Left renal pelvis (tissue), 4 donors: ENCODE measurements around the gene DSCAML1. TPM values are rescaled to one million over a fixed set of nuclear protein-coding genes. Genes with fewer than 3 reads are reported as not detected.

Source experiments
- DNase-seq, 4 donors: peaks; one replicate each; pipeline ENCODE4 v3.0.0-alpha.2; 2013; ENCODE audit warnings: low read depth in 4 of 4, low spot score in 3 of 4
- polyA plus RNA-seq, 4 donors: library from polyadenylated mRNA; unstranded; fragments of 120-200 nt; gene quantifications; one replicate each; pipeline ENCODE4 v1.2.1, GENCODE V29; 2013; ENCODE audit not compliant: insufficient read length in 4 of 4

DSCAML1 gene, protein sequence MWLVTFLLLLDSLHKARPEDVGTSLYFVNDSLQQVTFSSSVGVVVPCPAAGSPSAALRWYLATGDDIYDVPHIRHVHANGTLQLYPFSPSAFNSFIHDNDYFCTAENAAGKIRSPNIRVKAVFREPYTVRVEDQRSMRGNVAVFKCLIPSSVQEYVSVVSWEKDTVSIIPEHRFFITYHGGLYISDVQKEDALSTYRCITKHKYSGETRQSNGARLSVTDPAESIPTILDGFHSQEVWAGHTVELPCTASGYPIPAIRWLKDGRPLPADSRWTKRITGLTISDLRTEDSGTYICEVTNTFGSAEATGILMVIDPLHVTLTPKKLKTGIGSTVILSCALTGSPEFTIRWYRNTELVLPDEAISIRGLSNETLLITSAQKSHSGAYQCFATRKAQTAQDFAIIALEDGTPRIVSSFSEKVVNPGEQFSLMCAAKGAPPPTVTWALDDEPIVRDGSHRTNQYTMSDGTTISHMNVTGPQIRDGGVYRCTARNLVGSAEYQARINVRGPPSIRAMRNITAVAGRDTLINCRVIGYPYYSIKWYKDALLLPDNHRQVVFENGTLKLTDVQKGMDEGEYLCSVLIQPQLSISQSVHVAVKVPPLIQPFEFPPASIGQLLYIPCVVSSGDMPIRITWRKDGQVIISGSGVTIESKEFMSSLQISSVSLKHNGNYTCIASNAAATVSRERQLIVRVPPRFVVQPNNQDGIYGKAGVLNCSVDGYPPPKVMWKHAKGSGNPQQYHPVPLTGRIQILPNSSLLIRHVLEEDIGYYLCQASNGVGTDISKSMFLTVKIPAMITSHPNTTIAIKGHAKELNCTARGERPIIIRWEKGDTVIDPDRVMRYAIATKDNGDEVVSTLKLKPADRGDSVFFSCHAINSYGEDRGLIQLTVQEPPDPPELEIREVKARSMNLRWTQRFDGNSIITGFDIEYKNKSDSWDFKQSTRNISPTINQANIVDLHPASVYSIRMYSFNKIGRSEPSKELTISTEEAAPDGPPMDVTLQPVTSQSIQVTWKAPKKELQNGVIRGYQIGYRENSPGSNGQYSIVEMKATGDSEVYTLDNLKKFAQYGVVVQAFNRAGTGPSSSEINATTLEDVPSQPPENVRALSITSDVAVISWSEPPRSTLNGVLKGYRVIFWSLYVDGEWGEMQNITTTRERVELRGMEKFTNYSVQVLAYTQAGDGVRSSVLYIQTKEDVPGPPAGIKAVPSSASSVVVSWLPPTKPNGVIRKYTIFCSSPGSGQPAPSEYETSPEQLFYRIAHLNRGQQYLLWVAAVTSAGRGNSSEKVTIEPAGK (N-terminal part only)
- polyA plus RNA-seq = 1 to 10 TPM in 3 of 4 donors, under 1 TPM in 1; 0.25 to 3.4 (median 1.9) TPM

DNA sequence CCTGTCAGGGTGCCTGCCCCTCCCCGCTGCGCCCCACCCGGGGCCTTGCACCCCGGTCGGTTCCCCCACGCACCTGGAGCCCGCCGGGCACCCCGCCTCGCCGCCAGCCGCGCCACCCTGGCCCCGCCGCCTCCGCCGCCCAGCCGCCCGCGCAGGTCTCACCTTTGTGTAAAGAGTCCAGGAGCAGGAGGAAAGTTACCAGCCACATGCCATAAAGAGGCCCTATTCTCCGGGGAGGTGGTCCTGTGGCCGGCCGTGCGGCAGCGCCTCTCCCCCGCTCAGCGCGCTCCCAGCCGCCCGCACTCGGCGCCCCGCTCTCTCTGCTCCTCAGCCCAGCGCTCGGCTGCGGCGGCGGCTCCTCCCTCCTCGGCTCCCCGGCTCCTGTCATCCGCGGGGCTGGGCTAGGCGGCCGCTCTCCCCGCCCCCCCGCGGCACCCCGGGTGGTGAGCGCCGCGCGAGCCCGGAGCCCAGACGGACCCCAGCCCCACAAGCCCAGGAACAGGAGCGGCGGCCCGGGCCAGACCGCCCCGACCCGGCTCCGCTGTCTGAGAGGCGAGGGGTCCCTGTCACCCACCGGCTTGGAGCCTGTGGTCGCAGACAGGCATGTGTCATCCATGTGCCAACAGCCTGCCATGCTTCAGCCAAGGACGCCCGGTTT is at the start of gene DSCAML1:
TSS of gene DSCAML1 (minus strand) at position 345 of the 658 bp plus-strand sequence. CDS start at position 208, 137 bp downstream.
- no peak for DNase-seq

DNA sequence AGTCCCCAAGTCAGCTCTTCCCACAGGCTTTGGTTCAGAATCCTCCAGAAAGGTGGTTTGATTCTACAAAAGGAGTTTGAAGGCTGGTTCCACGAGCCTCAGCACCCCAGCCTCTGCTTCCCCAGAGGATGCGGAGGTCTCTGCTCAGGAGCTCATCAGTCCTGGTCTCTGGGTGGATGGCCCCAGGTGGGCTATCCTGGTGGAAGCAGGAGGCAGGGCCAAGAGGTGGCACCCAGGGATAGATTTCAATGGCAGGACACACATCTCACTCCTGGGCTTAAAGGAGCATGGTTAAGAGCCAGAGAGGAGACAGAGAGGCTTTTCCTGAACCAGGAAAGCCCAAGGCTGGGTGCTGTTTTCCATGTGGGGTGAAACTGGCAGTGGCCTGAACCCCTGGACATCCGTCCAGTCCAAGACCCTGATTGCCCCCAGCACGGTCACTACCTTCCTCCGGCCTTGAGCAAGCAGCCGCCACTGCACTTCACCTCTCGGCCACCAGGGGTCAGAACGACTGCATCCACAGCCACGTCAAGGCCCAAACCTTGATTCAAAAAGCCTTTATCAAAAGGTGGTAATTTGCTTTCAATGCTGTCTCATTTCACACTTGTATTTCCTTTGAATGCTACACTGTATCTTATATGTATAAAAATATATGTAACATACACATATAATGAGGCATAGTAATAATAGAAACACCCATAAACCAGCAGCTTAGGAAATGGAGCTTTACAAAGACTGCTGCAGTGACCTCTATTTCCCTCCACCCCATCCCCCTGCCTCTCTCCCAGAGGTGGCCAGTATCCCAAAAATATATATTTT is 46.9 kb upstream of the DSCAML1 start:
- DNase-seq = no peak

DNA sequence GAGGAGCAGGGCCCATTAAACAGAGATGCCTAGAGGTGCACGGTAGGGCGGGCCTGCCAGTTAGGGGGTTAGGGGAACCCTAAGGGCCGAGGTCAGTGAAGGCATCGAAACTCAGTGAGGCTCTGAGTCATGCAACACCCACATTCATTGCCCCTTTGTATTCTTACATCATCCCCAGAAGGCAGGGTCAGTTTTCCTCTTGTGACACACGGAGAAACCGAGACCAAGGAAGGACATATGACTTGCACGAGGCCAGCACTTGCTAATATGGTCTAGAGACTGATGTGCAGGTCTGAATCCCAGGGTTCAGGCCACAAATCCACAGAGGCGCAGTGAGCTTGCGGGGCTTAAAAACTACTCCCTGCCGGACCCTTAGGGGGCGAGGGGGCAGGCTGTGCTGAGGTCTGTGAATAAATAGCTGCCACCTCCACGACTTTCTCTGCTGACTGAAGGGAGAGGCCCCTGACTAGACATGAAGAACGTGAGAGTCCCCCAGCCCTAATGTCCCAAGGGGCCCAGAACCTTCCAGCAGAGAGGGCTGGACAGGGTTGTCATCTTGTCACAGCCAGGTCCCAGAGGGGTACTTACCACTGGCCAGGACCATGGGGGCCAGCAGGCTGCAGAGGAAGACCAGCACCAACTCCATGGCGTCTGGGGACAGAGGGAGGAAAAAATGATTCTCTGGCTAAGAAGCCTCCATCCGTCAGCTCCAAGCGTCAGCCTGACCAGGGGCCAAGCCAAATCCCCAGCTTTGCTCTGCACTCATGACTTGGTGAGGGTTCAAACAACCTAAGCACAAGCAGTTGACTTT is 45.3 kb upstream of the DSCAML1 start:
- DNase-seq = no peak

DNA sequence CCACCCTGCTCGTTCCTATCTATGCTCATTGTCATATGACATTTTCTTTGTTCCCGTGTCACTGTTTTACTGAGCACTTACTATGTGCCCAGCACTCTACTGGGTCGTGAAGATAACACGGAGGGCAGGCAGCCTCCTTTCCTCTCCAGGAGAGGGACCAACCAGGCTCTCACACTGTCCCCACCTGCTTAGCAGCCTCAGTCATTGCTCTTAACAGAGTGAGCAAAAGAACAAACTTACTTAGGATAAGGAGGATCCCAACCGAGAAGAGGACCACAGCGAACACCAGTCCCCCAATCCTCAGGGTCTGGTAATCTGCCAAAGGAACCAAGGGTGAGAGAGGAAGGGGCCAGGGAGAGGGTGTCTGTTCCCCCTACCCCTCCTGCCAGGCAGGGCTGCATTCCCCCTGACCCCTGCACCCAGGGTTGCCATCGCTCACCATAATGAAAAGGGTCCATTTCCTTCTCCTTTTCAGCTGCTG is 44.6 kb upstream of the DSCAML1 start:
- no peak for DNase-seq

DNA sequence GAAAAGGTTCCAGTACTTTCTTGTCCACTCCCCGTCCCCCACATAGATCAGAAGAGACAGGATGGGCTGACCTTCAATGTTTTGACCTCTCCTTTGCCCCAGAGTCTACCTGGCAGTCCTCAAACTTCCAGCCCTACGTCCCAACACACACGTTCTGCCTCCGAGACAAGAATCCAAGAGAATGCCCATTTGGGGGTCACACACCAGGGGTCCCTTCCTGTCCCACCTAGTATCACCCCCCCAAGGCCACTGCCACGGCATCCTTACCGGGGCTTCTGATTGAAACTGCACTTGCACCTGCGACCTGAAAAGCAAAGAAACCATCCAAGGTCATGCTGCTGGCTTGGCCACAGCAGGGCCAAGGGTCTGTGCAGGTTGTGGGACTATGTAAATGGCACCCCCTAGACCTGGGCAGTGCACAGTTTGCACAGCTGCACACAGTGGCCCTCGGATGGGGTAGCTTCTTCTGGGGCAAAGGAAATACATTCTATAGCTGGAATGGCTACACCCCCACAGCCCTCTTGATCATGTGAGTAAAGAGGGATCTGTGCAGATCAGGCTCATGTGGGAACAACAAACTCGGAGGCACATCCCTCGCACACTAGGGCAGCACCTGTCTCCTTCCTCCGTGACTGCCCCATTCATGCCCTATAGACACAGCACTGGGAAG is 44.0 kb upstream of the DSCAML1 start:
- no peak for DNase-seq

DNA sequence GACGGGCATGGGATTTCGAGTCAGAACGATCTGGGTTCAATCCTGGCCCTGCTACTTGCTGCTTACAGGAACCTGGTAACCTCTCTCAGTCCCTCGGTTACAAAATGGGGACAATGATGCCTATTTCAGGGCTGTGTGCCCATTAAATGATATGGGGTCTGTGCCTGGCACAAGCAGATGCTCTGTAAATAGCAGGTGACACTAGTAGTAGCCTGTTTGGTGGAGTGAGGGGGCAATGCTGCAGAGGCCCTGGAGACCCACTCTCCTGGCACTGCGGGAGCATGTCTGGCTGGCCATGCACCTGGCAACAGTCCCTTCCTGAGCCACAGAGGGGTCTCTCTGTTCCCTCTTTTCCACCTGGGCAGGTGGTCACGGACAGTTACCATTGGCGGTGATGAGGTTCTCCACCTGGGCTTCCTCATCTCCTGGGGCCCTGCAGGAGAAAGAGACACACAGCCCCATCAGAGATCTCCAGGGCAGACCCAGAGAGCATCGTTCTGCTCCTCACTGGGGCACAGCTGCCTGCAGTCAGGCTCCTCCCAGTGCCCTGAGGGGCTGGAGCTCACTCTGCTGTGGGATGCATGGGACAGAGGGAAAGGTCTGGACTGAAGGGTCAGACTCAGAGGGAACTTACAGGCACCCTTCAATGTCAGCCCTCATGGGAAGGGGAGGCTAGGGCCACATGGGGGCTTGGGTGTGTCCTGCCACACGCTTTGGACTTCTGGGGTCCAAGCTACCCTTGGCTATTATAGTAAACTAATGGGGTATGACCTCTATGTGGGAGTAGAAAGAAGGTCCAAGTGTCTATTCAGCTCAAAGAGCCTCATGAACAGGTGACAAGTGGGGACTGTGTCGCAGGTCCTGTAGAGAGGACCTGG is 43.2 kb upstream of the DSCAML1 start:
- DNase-seq = no peak

DNA sequence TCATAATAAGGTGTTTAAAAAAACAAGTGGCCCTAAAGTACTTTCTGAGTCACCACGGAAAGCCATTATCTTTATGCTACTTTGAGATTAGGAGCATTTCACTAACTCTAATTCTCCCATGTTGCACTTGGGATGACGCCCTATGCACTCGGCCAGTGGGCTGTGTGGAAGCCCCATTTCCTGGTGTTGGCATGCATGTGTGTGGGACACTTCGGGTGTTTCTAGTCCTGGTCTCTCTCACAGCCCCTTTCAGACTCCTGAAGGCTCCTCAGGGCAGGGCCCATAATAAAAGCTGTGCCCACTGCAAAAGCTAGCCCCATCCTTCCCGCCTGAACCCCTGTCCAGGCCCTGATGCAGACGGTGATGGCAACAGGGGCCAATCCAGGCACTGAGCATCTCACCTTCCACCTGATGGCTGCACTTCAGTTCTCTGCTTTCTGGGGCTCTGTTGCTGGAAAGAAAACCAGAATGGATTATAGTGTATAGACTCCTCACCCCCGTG is 42.4 kb upstream of the DSCAML1 start:
- DNase-seq = no peak

DNA sequence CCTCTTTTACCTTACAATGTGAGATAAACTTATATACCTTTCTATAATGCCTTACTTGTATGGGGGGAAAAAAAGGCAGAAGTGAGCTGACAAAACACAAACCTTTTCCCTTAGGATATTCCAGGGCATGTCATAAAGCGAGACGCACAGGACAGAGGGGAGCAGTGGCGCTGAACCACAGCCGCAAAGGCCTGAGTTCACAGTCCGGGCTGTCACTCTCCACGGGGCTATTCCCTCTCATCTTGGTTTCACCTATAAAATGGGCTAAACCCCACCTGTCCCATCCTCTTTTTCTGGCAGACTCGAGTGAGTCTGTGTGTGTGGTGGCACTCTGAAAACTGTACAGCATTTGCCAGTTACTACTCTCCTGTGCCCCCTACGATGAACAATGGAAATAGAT is 41.9 kb upstream of the DSCAML1 start:
- no peak for DNase-seq

DNA sequence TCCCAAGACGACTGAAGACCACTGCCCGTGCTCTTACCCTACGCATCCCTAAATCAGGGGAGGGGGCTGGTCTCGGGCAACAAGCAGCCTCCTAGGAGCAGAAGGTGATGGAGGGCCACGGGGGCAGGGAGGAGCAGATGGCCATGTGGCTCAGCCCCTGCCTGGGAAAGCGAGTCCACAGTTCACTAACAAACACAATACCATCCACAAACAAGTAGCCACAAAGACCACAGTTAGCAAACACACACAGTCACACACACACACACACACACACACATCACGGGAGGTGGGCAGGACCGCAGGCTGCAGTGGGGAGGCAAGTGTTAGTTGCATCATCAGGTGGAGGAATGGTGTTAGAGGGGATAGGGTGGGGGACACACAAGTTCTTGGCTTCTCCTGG is 40.8 kb upstream of the DSCAML1 start:
- no peak for DNase-seq

DNA sequence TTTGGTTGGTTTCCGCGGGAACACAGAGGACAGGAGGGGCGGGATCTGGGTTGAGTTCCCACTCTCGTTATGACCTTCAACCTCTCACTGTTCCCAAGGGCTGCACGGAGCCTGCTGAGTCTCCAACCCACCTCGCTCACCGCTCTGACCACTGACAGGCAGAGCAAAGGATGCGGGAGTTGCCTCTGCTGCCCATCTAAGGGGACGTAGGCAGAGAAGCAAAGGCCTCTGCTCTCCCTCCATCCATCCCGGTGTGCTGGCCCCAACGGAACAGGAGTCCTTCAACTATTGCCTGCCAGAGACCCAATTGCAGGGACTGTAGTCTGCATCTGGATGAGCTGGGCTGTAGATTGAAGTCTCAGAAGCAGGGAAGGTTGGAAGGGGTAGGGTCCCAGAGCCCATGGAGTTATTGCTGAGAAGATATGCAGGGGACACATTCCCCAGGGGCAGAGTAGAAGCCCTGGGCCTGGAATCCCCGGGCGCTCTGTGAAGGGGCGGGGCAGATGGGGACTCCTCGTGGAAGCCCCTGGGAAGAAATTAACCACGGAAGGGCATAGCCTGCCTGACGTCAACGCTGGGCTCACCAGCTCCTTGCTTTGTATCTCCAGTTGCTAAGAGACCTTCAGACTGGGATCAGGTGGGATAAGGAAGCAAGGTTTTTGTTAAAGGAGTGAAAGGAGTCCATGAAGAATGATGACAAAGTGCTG is 40.2 kb upstream of the DSCAML1 start:
- DNase-seq = no peak

DNA sequence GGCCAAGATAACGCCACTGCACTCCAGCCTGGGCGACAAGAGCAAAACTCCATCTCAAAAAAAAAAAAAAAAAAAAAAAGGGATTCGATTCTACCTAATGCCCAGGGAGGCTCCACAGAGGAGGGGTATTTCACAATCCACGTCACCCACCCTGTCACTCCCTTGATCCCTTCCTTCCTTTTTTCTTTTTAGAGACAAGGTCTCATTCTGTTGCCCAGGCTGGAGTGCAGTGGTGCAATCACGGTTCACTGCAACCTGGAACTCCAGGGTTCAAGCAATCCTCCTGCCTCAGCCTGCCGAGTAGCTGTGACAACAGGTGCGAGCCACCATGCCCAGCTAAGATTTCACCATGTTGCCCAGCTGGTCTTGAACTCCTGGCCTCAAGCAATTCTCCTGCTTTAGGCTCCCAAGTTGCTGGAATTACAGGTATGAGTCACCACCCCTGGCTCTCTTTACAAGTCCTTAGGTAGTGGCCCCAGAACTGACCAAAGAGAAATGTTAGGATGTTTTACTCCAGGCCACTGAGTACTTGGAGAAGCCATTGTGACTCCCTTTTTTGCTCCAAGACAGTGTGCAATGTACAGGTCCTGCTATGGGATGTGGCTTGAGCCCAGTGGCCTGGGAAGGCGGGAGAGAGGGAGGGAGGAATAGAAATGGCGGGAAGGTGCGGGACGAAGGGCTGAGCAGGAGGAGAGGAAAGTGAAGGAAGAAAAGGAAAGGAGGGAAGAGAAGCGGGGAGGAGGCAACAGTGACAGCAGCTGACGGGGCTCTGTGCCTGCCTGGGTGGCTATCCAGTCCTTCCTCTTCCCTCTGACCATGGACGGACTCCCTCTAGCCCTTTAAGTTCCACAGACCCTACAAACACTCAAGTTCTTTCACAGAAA is 39.3 kb upstream of the DSCAML1 start:
- no peak for DNase-seq

DNA sequence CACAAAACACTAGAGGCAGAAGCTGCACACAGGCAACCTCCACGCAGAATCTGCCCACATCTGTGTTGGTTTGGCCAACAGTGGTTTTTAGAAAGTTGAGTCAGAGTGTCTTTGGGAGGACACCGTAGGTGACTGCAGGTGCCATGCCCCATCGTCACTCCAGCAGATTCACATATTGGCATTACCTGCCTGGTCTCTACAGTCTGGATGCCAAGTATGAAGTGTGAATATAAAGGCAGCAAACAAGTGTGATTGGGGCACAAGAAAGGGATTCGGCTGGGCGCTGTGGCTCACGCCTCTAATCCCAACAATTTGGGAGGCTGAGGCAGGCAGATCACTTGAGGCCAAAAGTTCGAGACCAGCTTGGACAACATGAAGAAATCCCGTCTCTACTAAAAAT is 38.6 kb upstream of the DSCAML1 start:
- no peak for DNase-seq

DNA sequence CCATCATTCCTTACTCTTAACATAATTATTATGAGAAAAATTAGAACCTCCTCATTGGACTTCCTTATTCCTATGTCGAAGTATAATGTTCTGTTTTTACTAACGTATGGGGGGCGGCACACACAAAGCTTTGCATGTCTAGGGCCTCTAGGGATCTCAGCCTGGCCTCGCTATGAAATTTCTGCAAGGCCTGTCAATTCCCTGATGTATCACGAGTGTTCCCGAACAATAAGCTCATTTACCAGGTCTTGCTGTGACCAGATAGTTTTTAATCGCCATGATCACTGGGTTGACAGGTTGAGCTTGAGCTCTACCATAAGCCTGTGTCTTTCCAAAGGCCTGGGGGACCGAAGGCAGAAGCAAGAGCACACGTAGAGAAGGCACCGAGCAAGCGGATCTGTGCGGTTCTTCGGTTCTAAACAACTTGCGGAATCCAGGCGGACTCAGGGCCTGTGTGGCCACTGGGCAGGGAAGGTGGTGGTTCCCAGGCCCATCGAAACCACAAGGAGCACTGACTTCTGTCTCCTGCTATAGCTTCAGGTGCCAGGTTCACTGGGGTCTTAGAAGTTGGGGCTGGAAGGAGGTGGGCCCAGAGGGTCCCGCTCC is 37.9 kb upstream of the DSCAML1 start:
- no peak for DNase-seq

DNA sequence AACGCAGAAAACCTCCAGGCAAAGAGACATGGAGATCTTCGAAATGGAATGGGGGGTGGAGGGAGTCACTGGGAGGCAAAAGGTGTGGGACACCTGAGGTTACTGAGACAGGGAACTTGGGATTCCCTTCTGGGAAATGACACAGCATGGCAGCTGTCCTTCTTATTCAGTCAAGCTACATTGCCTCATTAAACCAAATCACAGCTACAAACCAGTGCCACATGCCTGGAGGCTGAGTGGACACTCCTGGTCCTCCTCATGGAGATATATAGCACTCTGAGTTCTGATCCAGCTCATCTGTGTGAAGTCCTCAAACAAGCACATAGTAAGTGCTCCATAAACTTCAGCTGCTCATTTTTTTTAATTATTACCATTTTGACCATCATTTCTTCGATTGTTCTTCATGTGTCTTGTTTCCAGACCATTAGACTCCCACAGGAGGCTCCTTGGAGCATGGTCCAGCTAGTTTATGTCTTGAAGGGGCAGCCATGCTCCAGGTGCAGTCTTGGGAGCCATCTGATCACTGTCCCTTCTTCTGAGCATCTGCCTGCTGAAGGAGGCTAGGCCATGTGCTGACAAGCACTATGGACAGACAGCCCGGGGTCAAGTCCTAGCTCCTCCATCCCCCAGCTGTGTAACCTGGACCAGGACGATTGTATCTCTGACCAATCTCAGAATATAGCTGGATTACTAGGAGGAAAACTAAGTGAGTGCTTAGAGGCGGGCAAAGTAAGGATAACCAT is 37.2 kb upstream of the DSCAML1 start:
- no peak for DNase-seq
